HepG2 (cell line): Measurements from ENCODE around the gene DDHD1. TPM values are rescaled to one million over a fixed set of nuclear protein-coding genes. Genes with fewer than 3 reads are reported as not detected.

Experiments used
- ATAC-seq: fragments of 200-7000 bp; cut with Tn5 transposase; 3 replicates; pipeline ENCODE4 v1.9.1; 2020; ENCODE audit warnings: mild to moderate bottlenecking, moderate library complexity
- BruUV-seq: library from RNA; stranded (reverse); fragments of 400-500 nt; replicated peaks from 2 replicates; lab custom pipeline; 2021; lab: Mats Ljungman, UMichigan
- CTCF ChIA-PET: fragments of 300-600 bp; formaldehyde crosslinking; extraction: SDS; loops from one replicate; lab custom pipeline; 2021; ENCODE audit warnings: low total read pairs, inconsistent platforms, low intra/inter-chr PET ratio; lab: Yijun Ruan, JAX
- POLR2A ChIA-PET: fragments of 350-600 bp; sonication (Branson Sonifier 250); formaldehyde crosslinking; loops from one replicate; lab custom pipeline; 2020; ENCODE audit warnings: antibody characterized with exemption, inconsistent platforms; lab: Yijun Ruan, JAX
- DNase-seq: peaks from one replicate; pipeline ENCODE4 v3.0.0-alpha.2; 2015; ENCODE audit warnings: low spot score
- FAIRE-seq: peaks from 3 replicates; lab custom pipeline; 2011; peaks lifted over from hg19 to GRCh38; lab: Jason Lieb, UNC
- H2AFZ ChIP-seq: one replicate; pipeline ENCODE4 v1.6.1; 2011; ENCODE audit warnings: low read length, inconsistent platforms
- H3K27ac ChIP-seq: fragments of 300-600 bp; 3 replicates; pipeline ENCODE4 v1.8.0; 2011; ENCODE audit warnings: mixed run types, mild to moderate bottlenecking, mixed read lengths, low read length, inconsistent platforms; ENCODE audit not compliant: insufficient read depth; ENCODE audit errors: extremely low read length
- H3K27me3 ChIP-seq, 2 experiments: fragments of 200-600 bp in 1 of 2; 2 replicates in 1 of 2; 3 replicates in 1 of 2; pipeline versions ENCODE4 v1.6.0 to v1.8.0; 2011; ENCODE audit warnings: low read length in 2 of 2, mild to moderate bottlenecking in 2 of 2, moderate library complexity in 2 of 2, inconsistent platforms in 1 of 2; ENCODE audit not compliant: insufficient read depth in 2 of 2, control insufficient read depth in 1 of 2
- H3K36me3 ChIP-seq, 2 experiments: fragments of 200-600 bp in 1 of 2; replicated peaks in 1 of 2; 2 replicates in 1 of 2; 3 replicates in 1 of 2; pipeline versions ENCODE4 v1.5.1 to v1.8.0; 2011; ENCODE audit warnings: low read length in 2 of 2, inconsistent platforms in 1 of 2; ENCODE audit not compliant: insufficient read depth in 2 of 2, control insufficient read depth in 1 of 2
- H3K4me1 ChIP-seq: 2 replicates; pipeline ENCODE4 v1.5.1; 2012; ENCODE audit warnings: low read length, inconsistent platforms; ENCODE audit not compliant: insufficient read depth
- H3K4me2 ChIP-seq: 2 replicates; pipeline ENCODE4 v1.6.0; 2011; ENCODE audit warnings: low read depth, low read length, inconsistent platforms
- H3K4me3 ChIP-seq, 3 experiments: fragments of 200-600 bp in 1 of 3; sonication (generic), shearing (Covaris generic) in 1 of 3; replicated peaks in 1 of 3; 2 replicates each; pipeline ENCODE4 v1.5.1; 2011 to 2016; ENCODE audit warnings: low read length in 3 of 3, inconsistent platforms in 2 of 3, low read depth in 2 of 3, mild to moderate bottlenecking in 2 of 3, control low read depth in 1 of 3, mixed read lengths in 1 of 3; ENCODE audit not compliant: insufficient read depth in 1 of 3
- H3K79me2 ChIP-seq: one replicate; pipeline ENCODE4 v1.6.1; 2011; ENCODE audit warnings: low read length, inconsistent platforms; ENCODE audit not compliant: insufficient read depth
- H3K9ac ChIP-seq: 2 replicates; pipeline ENCODE4 v1.6.0; 2011; ENCODE audit warnings: mild to moderate bottlenecking, low read depth, low read length, inconsistent platforms; ENCODE audit not compliant: insufficient read depth
- H3K9me3 ChIP-seq: 2 replicates; pipeline ENCODE4 v1.5.1; 2012; ENCODE audit warnings: mild to moderate bottlenecking, low read length
- H4K20me1 ChIP-seq: 2 replicates; pipeline ENCODE4 v1.6.0; 2011; ENCODE audit warnings: inconsistent platforms, mild to moderate bottlenecking, low read length, moderate library complexity; ENCODE audit not compliant: insufficient read depth
- GABPA ChIP-seq, 2 experiments: IDR thresholded peaks; 2 replicates each; pipeline ENCODE4 v1.6.1; 2011 to 2016; ENCODE audit warnings: low read depth in 2 of 2, low read length in 1 of 2, missing biosample characterization in 1 of 2, missing genetic modification characterization in 1 of 2
- GATAD1 ChIP-seq: IDR thresholded peaks from 2 replicates; pipeline ENCODE4 v1.6.1; 2016; ENCODE audit warnings: missing genetic modification reagents, missing compliant biosample characterization
- LBX2 ChIP-seq: sonication (generic); formaldehyde crosslinking; IDR thresholded peaks from 2 replicates; pipeline ENCODE4 v1.5.0; 2020; ENCODE audit warnings: missing genetic modification reagents, mild to moderate bottlenecking, borderline replicate concordance
- MEF2D ChIP-seq: sonication (generic); formaldehyde crosslinking; IDR thresholded peaks from 2 replicates; pipeline ENCODE4 v1.5.1; 2020; ENCODE audit warnings: mild to moderate bottlenecking, missing genetic modification reagents
- MIER3 ChIP-seq: IDR thresholded peaks from 2 replicates; pipeline ENCODE4 v1.6.1; 2016; ENCODE audit warnings: missing compliant biosample characterization, borderline replicate concordance
- NFIC ChIP-seq: IDR thresholded peaks from 2 replicates; pipeline ENCODE4 v1.6.1; 2012; ENCODE audit warnings: mild to moderate bottlenecking, low read length, inconsistent platforms
- POGZ ChIP-seq: sonication (generic); formaldehyde crosslinking; IDR thresholded peaks from 2 replicates; pipeline ENCODE4 v1.4.0; 2020; ENCODE audit warnings: mild to moderate bottlenecking, missing genetic modification reagents
- REPIN1 ChIP-seq: sonication (generic); formaldehyde crosslinking; IDR thresholded peaks from 2 replicates; pipeline ENCODE4 v1.8.0; 2022; ENCODE audit warnings: missing genetic modification reagents, low read depth, mild to moderate bottlenecking, borderline replicate concordance
- RORA ChIP-seq: sonication (generic); formaldehyde crosslinking; IDR thresholded peaks from 2 replicates; pipeline ENCODE4 v1.5.0; 2020; ENCODE audit warnings: mild to moderate bottlenecking, missing genetic modification reagents, moderate library complexity
- SPEN ChIP-seq: sonication (generic); formaldehyde crosslinking; IDR thresholded peaks from 2 replicates; pipeline ENCODE4 v1.5.1; 2020; ENCODE audit warnings: low read depth, mild to moderate bottlenecking, missing genetic modification reagents
- TOPORS ChIP-seq: sonication (generic); formaldehyde crosslinking; IDR thresholded peaks from 2 replicates; pipeline ENCODE4 v1.8.0; 2023; ENCODE audit warnings: mild to moderate bottlenecking, missing genetic modification reagents
- TSC22D2 ChIP-seq: sonication (generic); formaldehyde crosslinking; IDR thresholded peaks from 2 replicates; pipeline ENCODE4 v1.5.1; 2020; ENCODE audit warnings: missing genetic modification reagents, mild to moderate bottlenecking, borderline replicate concordance
- ZFY ChIP-seq: sonication (generic); formaldehyde crosslinking; IDR thresholded peaks from 2 replicates; pipeline ENCODE4 v1.4.0; 2020; ENCODE audit warnings: missing genetic modification reagents
- ZIK1 ChIP-seq: sonication (generic); formaldehyde crosslinking; IDR thresholded peaks from 2 replicates; pipeline ENCODE4 v1.5.0; 2020; ENCODE audit warnings: mild to moderate bottlenecking, low read depth, missing genetic modification reagents, borderline replicate concordance
- ZNF354B ChIP-seq: sonication (generic); formaldehyde crosslinking; IDR thresholded peaks from 2 replicates; pipeline ENCODE4 v1.8.0; 2022; ENCODE audit warnings: mild to moderate bottlenecking, missing genetic modification reagents
- ZNF501 ChIP-seq: sonication (generic); formaldehyde crosslinking; IDR thresholded peaks from 2 replicates; pipeline ENCODE4 v1.5.1; 2020; ENCODE audit warnings: mild to moderate bottlenecking, moderate library complexity, missing genetic modification reagents
- ZNF567 ChIP-seq: sonication (generic); formaldehyde crosslinking; IDR thresholded peaks from 2 replicates; pipeline ENCODE4 v1.8.1; 2023; ENCODE audit warnings: mild to moderate bottlenecking, missing genetic modification reagents, borderline replicate concordance
- ZNF607 ChIP-seq: sonication (generic); formaldehyde crosslinking; IDR thresholded peaks from 2 replicates; pipeline ENCODE4 v1.5.1; 2020; ENCODE audit warnings: missing genetic modification reagents, mild to moderate bottlenecking, borderline replicate concordance
- WGBS: methylation state at CpG from one replicate; pipeline ENCODE4 v1.1.6; 2017; ENCODE audit warnings: low lambda C conversion rate; 5-methylcytosine and 5-hydroxymethylcytosine counted together
- in situ Hi-C: cut with HindIII; loops from 2 replicates; pipeline ENCODE4 v1.10.0; 2017; ENCODE audit warnings: low pct_unique_long_range_greater_than_20kb; ENCODE audit not compliant: extremely low pct_ligation_motif_present
- intact Hi-C: fragments of 100-400 bp; cut with micrococcal nuclease; formaldehyde crosslinking; loops from one replicate; pipeline ENCODE4 v1.10.0; 2022; ENCODE audit not compliant: unreplicated experiment
- polyA plus RNA-seq, 8 experiments: library from polyadenylated mRNA; depleted of rRNA in 3 of 8; stranded (reverse) in 7 of 8; unstranded in 1 of 8; fragments of >200 nt; fragmentation: Illumina TruSeq in 4 of 8; extraction: Trizol in 4 of 8; gene quantifications; 2 replicates each; pipeline versions ENCODE4 v1.2.1 to v1.2.3, GENCODE V29; 2011 to 2016; ENCODE audit warnings: low read depth in 4 of 8, missing spikeins in 1 of 8, mixed read lengths in 1 of 8; ENCODE audit not compliant: insufficient read depth in 1 of 8
- total RNA-seq, 5 experiments: library from RNA; depleted of rRNA; stranded (reverse); fragments of >200 nt; fragmentation: Illumina TruSeq; extraction: Trizol; gene quantifications; 2 replicates each; pipeline ENCODE4 v1.2.3, GENCODE V29; 2016; ENCODE audit warnings: low read depth in 1 of 5
- TF ChIP-seq, protein P1 (sequence below): sonication (generic); formaldehyde crosslinking; IDR thresholded peaks from 2 replicates; pipeline ENCODE4 v1.4.0; 2020; ENCODE audit warnings: mild to moderate bottlenecking, missing genetic modification reagents

Gene DDHD1
- total and polyA plus RNA-seq, 2 of the 13 experiments (the other 11 are each of a cell fraction or from before 2014, with no cell fraction given) = 4.6 to 8.3 TPM

- no peak for TF ChIP-seq SPEN (CRISPR knock-in tag)
These were observed 6.4 kb downstream of the DDHD1 start (continued) for GRCh38 chr14:53146739-53147138.

GRCh38 chr14:53144244-53144643 is 8.9 kb downstream of the DDHD1 start:
- Histone ChIP-seq H3K4me3 (no peak overlapping the region), H3K27ac (no peak overlapping the region), H3K9me3 (peaks cover 15% of the 10 kb centered on the region; the same call in 1 of the 2 replicates), H3K79me2 (peaks cover 13% of the 10 kb centered on the region), H3K36me3 (no peaks in the 10 kb centered on the region), H3K4me1 (peaks cover 36% of the 10 kb centered on the region), H2AFZ (no peak overlapping the region), H3K9ac (no peak overlapping the region), H3K4me2 (no peak overlapping the region), H4K20me1 (no peaks in the 10 kb centered on the region), H3K27me3 (no peaks in the 10 kb centered on the region)
- FAIRE-seq (no peak), DNase-seq (no peak), ATAC-seq (no peak)
- in situ Hi-C loops = no loop called here
- TF ChIP-seq ZNF501 (CRISPR knock-in tag) = no peak
- no peak for TF ChIP-seq GABPA (IDR thresholded peaks at IDR 0.05; ENCODE audit: low read depth, low read length)
- no peak for TF ChIP-seq GABPA (CRISPR knock-in tag; IDR thresholded peaks at IDR 0.05; ENCODE audit: low read depth)
- TF ChIP-seq MEF2D (CRISPR knock-in tag) = no peak
- TF ChIP-seq ZNF354B (CRISPR knock-in tag) = no peak
- TF ChIP-seq, protein P1, sequence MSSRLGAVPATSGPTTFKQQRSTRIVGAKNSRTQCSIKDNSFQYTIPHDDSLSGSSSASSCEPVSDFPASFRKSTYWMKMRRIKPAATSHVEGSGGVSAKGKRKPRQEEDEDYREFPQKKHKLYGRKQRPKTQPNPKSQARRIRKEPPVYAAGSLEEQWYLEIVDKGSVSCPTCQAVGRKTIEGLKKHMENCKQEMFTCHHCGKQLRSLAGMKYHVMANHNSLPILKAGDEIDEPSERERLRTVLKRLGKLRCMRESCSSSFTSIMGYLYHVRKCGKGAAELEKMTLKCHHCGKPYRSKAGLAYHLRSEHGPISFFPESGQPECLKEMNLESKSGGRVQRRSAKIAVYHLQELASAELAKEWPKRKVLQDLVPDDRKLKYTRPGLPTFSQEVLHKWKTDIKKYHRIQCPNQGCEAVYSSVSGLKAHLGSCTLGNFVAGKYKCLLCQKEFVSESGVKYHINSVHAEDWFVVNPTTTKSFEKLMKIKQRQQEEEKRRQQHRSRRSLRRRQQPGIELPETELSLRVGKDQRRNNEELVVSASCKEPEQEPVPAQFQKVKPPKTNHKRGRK (CRISPR knock-in tag) = no peak
- no peak for TF ChIP-seq LBX2 (CRISPR knock-in tag)
- TF ChIP-seq TOPORS (CRISPR knock-in tag) = no peak
- no peak for TF ChIP-seq ZNF567 (CRISPR knock-in tag)
- TF ChIP-seq REPIN1 = no peak
- no peak for TF ChIP-seq ZNF607
- no peak for TF ChIP-seq RORA (CRISPR knock-in tag)
- no peak for TF ChIP-seq NFIC
- no peak for TF ChIP-seq POGZ (CRISPR knock-in tag)
- TF ChIP-seq MIER3 (CRISPR knock-in tag) = no peak
- no peak for TF ChIP-seq TSC22D2 (CRISPR knock-in tag)
- TF ChIP-seq ZFY (CRISPR knock-in tag) = no peak
- TF ChIP-seq ZIK1 (CRISPR knock-in tag) = no peak
- TF ChIP-seq GATAD1 = no peak
- intact Hi-C loops = no loop called here
- no TSS peak for BruUV-seq
- 85% methylated on average over 1 of the region's 1 CpG for WGBS
- CTCF ChIA-PET = no interaction called here
- POLR2A ChIA-PET = no interaction called here
